Measurements from ENCODE around the gene PABPC1L. TPM values are rescaled to one million over a fixed set of nuclear protein-coding genes. Genes with fewer than 3 reads are reported as not detected.

PABPC1L gene
- total and polyA plus RNA-seq, 8 donors: 18.7 to 156 (median 28.1) TPM

- WGBS, 2 donors: 19 to 20% methylated on average over 5 of the region's 5 CpGs
- H3K4me1 ChIP-seq: peaks cover 0 to 13% (median 4%) of the 10 kb centered on the region in 3 donors
- no peaks in the 10 kb centered on the region for H3K36me3 ChIP-seq
- H3K27me3 ChIP-seq: no peaks in the 10 kb centered on the region
- no peaks in the 10 kb centered on the region for H3K9me3 ChIP-seq
- peak overlapping the region; percentile 62 to 84 (median 78) for H3K27ac ChIP-seq
- intact Hi-C loops (cut with DNase I): no loop called here
- no peak for TF ChIP-seq CTCF (IDR thresholded peaks at IDR 0.05)
- no peak for DNase-seq
- no peak for ATAC-seq
- peak overlapping the region; percentile 60 to 94 (median 88) for H3K4me3 ChIP-seq
- no peak for FAIRE-seq
Observed at GRCh38 chr20:44965651-44966029, 55.8 kb downstream of the PABPC1L start.

GRCh38 chr20:44966030-44966961, 56.4 kb downstream of the PABPC1L start, which contains the start of gene STK4:
TSS of gene STK4 (plus strand) at chr20:44966512. CDS start at chr20:44966569, 57 bp downstream.
- no peaks in the 10 kb centered on the region for H3K9me3 ChIP-seq
- FAIRE-seq (no peak), ATAC-seq (peak; percentile 97 to 99 (median 99)), DNase-seq (peak; percentile 91 to 98 (median 94))
- H3K4me1 ChIP-seq: peaks cover 0 to 11% (median 0%) of the 10 kb centered on the region in 3 donors
- H3K36me3 ChIP-seq: no peaks in the 10 kb centered on the region
- H3K27me3 ChIP-seq: no peaks in the 10 kb centered on the region
- intact Hi-C loops (cut with DNase I): no loop called here
- WGBS, 2 donors: 1% methylated on average over 68 of the region's 68 CpGs
- H3K4me3 ChIP-seq: peak within 1 kb of the TSS; percentile 60 to 94 (median 88)
- H3K27ac ChIP-seq: peak within 1 kb of the TSS; percentile 62 to 84 (median 78)
- TF ChIP-seq CTCF (IDR thresholded peaks at IDR 0.05): peak in 2 of 4 donors; percentile 29 to 34

- peak in 2 of 4 donors; percentile 10 to 31 for ATAC-seq
Observed at GRCh38 chr20:44967207-44967807, 57.4 kb downstream of the PABPC1L start.

GRCh38 chr20:44969300-44969894, 59.5 kb downstream of the PABPC1L start:
- WGBS, 2 donors: 45 to 52% methylated on average over 3 of the region's 3 CpGs
- H3K27me3 ChIP-seq: no peaks in the 10 kb centered on the region
- ATAC-seq: no peak
- no peak for DNase-seq
- H3K9me3 ChIP-seq: no peaks in the 10 kb centered on the region
- H3K4me3 ChIP-seq: no peak overlapping the region
- intact Hi-C loops (cut with DNase I): no loop called here
- H3K27ac ChIP-seq: no peak overlapping the region
- TF ChIP-seq CTCF (IDR thresholded peaks at IDR 0.05): no peak
- peaks cover 0 to 15% (median 0%) of the 10 kb centered on the region in 3 donors for H3K36me3 ChIP-seq
- peaks cover 0 to 11% (median 0%) of the 10 kb centered on the region in 3 donors for H3K4me1 ChIP-seq
- no peak for FAIRE-seq

More at GRCh38 chr20:44967207-44967807, 57.4 kb downstream of the PABPC1L start:
- H3K27ac ChIP-seq: peak overlapping the region in 2 of 4 donors; percentile 78 to 84
- no peaks in the 10 kb centered on the region for H3K27me3 ChIP-seq
- H3K9me3 ChIP-seq: no peaks in the 10 kb centered on the region
- intact Hi-C loops (cut with DNase I): no loop called here
- WGBS, 2 donors: 29 to 35% methylated on average over 5 of the region's 5 CpGs
- no peaks in the 10 kb centered on the region for H3K36me3 ChIP-seq
- H3K4me1 ChIP-seq: peaks cover 0 to 11% (median 0%) of the 10 kb centered on the region in 3 donors
- no peak for DNase-seq
- FAIRE-seq: no peak
- TF ChIP-seq CTCF (IDR thresholded peaks at IDR 0.05): no peak
- H3K4me3 ChIP-seq: peak overlapping the region; percentile 60 to 94 (median 88)

All from pancreas (tissue), 10 donors.